K562 (cell line): ENCODE measurements around the gene DHODH. TPM values are rescaled to one million over a fixed set of nuclear protein-coding genes. Genes with fewer than 3 reads are reported as not detected.
"Not testable (repeated sequence)": the region's sequence is repeated elsewhere in the genome, so short reads cannot be mapped to it uniquely, and the experiment has no call there.

ENCODE experiments used
- ATAC-seq: fragments of 200-7000 bp; cut with Tn5 transposase; 3 replicates; pipeline ENCODE4 v1.9.1; 2020; ENCODE audit warnings: moderate library complexity
- BruUV-seq: library from RNA; stranded (reverse); fragments of 400-500 nt; replicated peaks from 2 replicates; lab custom pipeline; 2021; lab: Mats Ljungman, UMichigan
- CTCF ChIA-PET: fragments of 300-600 bp; formaldehyde crosslinking; extraction: SDS; loops from one replicate; lab custom pipeline; 2021; ENCODE audit warnings: low intra/inter-chr PET ratio; lab: Yijun Ruan, JAX
- POLR2A ChIA-PET: fragments of 300-600, 350-650 bp; sonication (Branson Sonifier 250); formaldehyde crosslinking; extraction: SDS; loops from one replicate; lab custom pipeline; 2021; ENCODE audit warnings: antibody characterized with exemption, inconsistent platforms; lab: Yijun Ruan, JAX
- DNase-seq, 4 experiments: peaks; one replicate each; pipeline versions ENCODE4 v3.0.0 to v3.0.0-alpha.2; 2011 to 2018; ENCODE audit warnings: low spot score in 3 of 4, mixed read lengths in 3 of 4; ENCODE audit errors: extremely low read depth in 1 of 4
- FAIRE-seq: peaks from 2 replicates; lab custom pipeline; 2011; peaks lifted over from hg19 to GRCh38; lab: Jason Lieb, UNC
- H2AFZ ChIP-seq: 2 replicates; pipeline ENCODE4 v1.6.0; 2011; ENCODE audit warnings: low read depth, low read length, control low read depth, inconsistent platforms
- H3K27ac ChIP-seq: fragments of 200-600 bp; 3 replicates; pipeline ENCODE4 v1.8.0; 2011; ENCODE audit warnings: low read depth, mild to moderate bottlenecking, control low read depth, inconsistent platforms, low read length, moderate library complexity, mixed read lengths; ENCODE audit errors: extremely low read depth
- H3K27me3 ChIP-seq, 2 experiments: fragments of 300-600 bp in 1 of 2; 2 replicates in 1 of 2; 3 replicates in 1 of 2; pipeline versions ENCODE4 v1.6.0 to v1.8.0; 2011; ENCODE audit warnings: inconsistent platforms in 2 of 2, low read length in 2 of 2, mild to moderate bottlenecking in 1 of 2, mixed read lengths in 1 of 2, moderate library complexity in 1 of 2; ENCODE audit not compliant: control insufficient read depth in 2 of 2, insufficient read depth in 2 of 2
- H3K36me3 ChIP-seq: fragments of 300-600 bp; 3 replicates; pipeline ENCODE4 v1.8.0; 2011; ENCODE audit warnings: mild to moderate bottlenecking, low read length, inconsistent platforms; ENCODE audit not compliant: control insufficient read depth, insufficient read depth
- H3K4me1 ChIP-seq, 2 experiments: fragments of 200-600 bp in 1 of 2; replicated peaks in 1 of 2; 2 replicates in 1 of 2; 3 replicates in 1 of 2; pipeline versions ENCODE4 v1.5.1 to v1.8.0; 2011; ENCODE audit warnings: inconsistent platforms in 2 of 2, low read length in 2 of 2, mild to moderate bottlenecking in 1 of 2, mixed read lengths in 1 of 2, moderate library complexity in 1 of 2; ENCODE audit not compliant: control insufficient read depth in 2 of 2, insufficient read depth in 2 of 2
- H3K4me2 ChIP-seq: 2 replicates; pipeline ENCODE4 v1.6.1; 2011; ENCODE audit warnings: low read length, control low read depth, inconsistent platforms, mixed read lengths; ENCODE audit not compliant: insufficient read depth
- H3K4me3 ChIP-seq: fragments of 200-600 bp; sonication (generic), shearing (Covaris generic); 2 replicates; pipeline ENCODE4 v1.5.1; 2016; ENCODE audit warnings: control low read depth, inconsistent platforms
- H3K79me2 ChIP-seq: fragments of 200-600 bp; 3 replicates; pipeline ENCODE4 v1.8.0; 2011; ENCODE audit warnings: low read length, inconsistent platforms; ENCODE audit not compliant: control insufficient read depth, insufficient read depth
- H3K9ac ChIP-seq, 2 experiments: 2 replicates each; pipeline versions ENCODE4 v1.6.0 to v1.6.1; 2011; ENCODE audit warnings: low read depth in 2 of 2, low read length in 2 of 2, control low read depth in 1 of 2, inconsistent platforms in 1 of 2, mild to moderate bottlenecking in 1 of 2, mixed read lengths in 1 of 2; ENCODE audit not compliant: insufficient read depth in 1 of 2
- H3K9me1 ChIP-seq: one replicate; pipeline ENCODE4 v1.6.0; 2011; ENCODE audit warnings: inconsistent platforms, mild to moderate bottlenecking, low read length, moderate library complexity; ENCODE audit not compliant: control insufficient read depth, insufficient read depth
- H3K9me3 ChIP-seq: replicated peaks from 2 replicates; pipeline ENCODE4 v1.5.1; 2011; ENCODE audit warnings: low read depth, low read length, inconsistent platforms; ENCODE audit not compliant: control insufficient read depth, insufficient read depth
- H4K20me1 ChIP-seq: replicated peaks from 2 replicates; pipeline ENCODE4 v1.6.1; 2011; ENCODE audit warnings: low read length, inconsistent platforms, mixed read lengths; ENCODE audit not compliant: control insufficient read depth, insufficient read depth
- CHD1 ChIP-seq: fragments of 200-600 bp; sonication (generic); IDR thresholded peaks from one replicate; pipeline ENCODE4 v1.6.1; 2012; ENCODE audit warnings: mild to moderate bottlenecking, moderate library complexity, low read length, inconsistent platforms
- HMG20B ChIP-seq: fragments of 250-450 bp; sonication (Bioruptor Pico); IDR thresholded peaks from 2 replicates; pipeline ENCODE4 v1.5.0; 2021; ENCODE audit warnings: mild to moderate bottlenecking
- LCOR ChIP-seq: sonication (generic); formaldehyde crosslinking; IDR thresholded peaks from 2 replicates; pipeline ENCODE4 v1.8.0; 2022; ENCODE audit warnings: mild to moderate bottlenecking, missing genetic modification reagents
- MYC ChIP-seq, 2 experiments: fragments of 250-450 bp in 1 of 2; sonication (Bioruptor Pico) in 1 of 2; IDR thresholded peaks; 2 replicates each; pipeline versions ENCODE4 v1.5.1 to v1.6.1; 2012 to 2021; ENCODE audit warnings: low read depth in 2 of 2, borderline replicate concordance in 1 of 2, improper control_type of control experiment in 1 of 2, low read length in 1 of 2, mild to moderate bottlenecking in 1 of 2, moderate library complexity in 1 of 2
- NCOA6 ChIP-seq: fragments of 450-650 bp; IDR thresholded peaks from 2 replicates; pipeline ENCODE4 v1.6.1; 2017; ENCODE audit warnings: mild to moderate bottlenecking
- SIX5 ChIP-seq, 2 experiments: IDR thresholded peaks; 2 replicates each; pipeline ENCODE4 v1.6.1; 2011; ENCODE audit warnings: low read length in 2 of 2, borderline replicate concordance in 1 of 2, low read depth in 1 of 2, mild to moderate bottlenecking in 1 of 2, moderate library complexity in 1 of 2; ENCODE audit not compliant: insufficient read depth in 1 of 2
- U2AF2 ChIP-seq: fragments of 200-400 bp; formaldehyde crosslinking; optimal IDR thresholded peaks from 2 replicates; pipeline ENCODE3; 2017; ENCODE audit warnings: low read depth, mild to moderate bottlenecking, low read length
- ZFP36 ChIP-seq: fragments of 150-350 bp; IDR thresholded peaks from 2 replicates; pipeline ENCODE4 v1.6.1; 2018; ENCODE audit warnings: low read length, low read depth; ENCODE audit not compliant: partially characterized antibody
- ZNF212 ChIP-seq: fragments of 450-650 bp; formaldehyde crosslinking; IDR thresholded peaks from 2 replicates; pipeline ENCODE4 v1.4.0; 2020; ENCODE audit warnings: mild to moderate bottlenecking
- WGBS: fragments of 100-300 bp; shearing (Covaris generic); methylation state at CpG from one replicate; pipeline ENCODE4 v1.1.6; 2016; ENCODE audit warnings: low coverage, mixed read lengths; ENCODE audit not compliant: insufficient coverage; ENCODE audit errors: missing lambda C conversion rate; 5-methylcytosine and 5-hydroxymethylcytosine counted together
- in situ Hi-C: fragments of 300-500 bp; cut with MboI; formaldehyde crosslinking; loops from 4 replicates; pipeline ENCODE4 v1.15.0; 2018; ENCODE audit warnings: inconsistent platforms, mixed read lengths
- intact Hi-C: fragments of 100-400 bp; cut with micrococcal nuclease; formaldehyde crosslinking; loops from 2 replicates; pipeline ENCODE4 v1.14.2; 2022
- polyA plus RNA-seq, 8 experiments: library from polyadenylated mRNA; depleted of rRNA in 4 of 8; stranded (reverse) in 5 of 8; unstranded in 3 of 8; fragments of >200 nt; fragmentation: Nextera tagmentation in 2 of 8; fragmentation: Illumina TruSeq in 1 of 8; extraction: Ambion mirVana in 2 of 8; extraction: Trizol in 1 of 8; gene quantifications; 2 replicates each; pipeline versions ENCODE4 v1.2.1 to v1.2.3, GENCODE V29; 2011 to 2014; ENCODE audit warnings: inconsistent platforms in 1 of 8, missing spikeins in 1 of 8
- total RNA-seq, 7 experiments: library from RNA; depleted of rRNA in 6 of 7; stranded (reverse); fragments of >200 nt in 6 of 7; fragmentation: Illumina TruSeq in 2 of 7; extraction: Trizol in 2 of 7; gene quantifications; 2 replicates each; pipeline versions ENCODE4 v1.2.1 to v1.2.3, GENCODE V29; 2011 to 2021; ENCODE audit warnings: low replicate concordance in 1 of 7
- TF ChIP-seq, protein P1 (sequence below): IDR thresholded peaks from 3 replicates; pipeline ENCODE4 v1.6.1; 2011; ENCODE audit warnings: borderline replicate concordance, mild to moderate bottlenecking, moderate library complexity; ENCODE audit not compliant: insufficient read length; ENCODE audit errors: extremely low read depth

Gene DHODH
- total and polyA plus RNA-seq, 9 of the 15 experiments (the other 6 are each of a cell fraction or from before 2014, with no cell fraction given): 4.3 to 19.9 (median 12.7) TPM

DNA sequence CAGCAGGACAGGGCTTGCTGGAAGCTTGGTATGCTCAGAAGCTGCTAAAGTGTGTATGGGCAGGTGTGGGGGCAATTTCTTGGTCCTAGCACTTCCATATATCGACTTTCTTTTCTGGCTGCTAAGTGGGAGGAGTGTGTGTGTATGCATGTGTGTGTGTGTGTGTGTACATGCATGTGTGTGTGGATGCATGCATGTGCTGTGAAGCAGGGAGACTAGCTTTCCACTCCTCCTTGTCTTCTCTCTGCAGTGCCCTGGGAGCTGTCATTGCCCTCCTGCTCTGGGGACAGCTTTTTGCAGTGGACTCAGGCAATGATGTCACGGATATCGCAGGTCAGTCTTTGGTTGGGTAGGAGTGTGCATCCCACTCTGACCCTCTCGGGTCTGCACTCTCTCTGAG lies 47.4 kb downstream of the DHODH start (continued):
- TF ChIP-seq, protein P1, sequence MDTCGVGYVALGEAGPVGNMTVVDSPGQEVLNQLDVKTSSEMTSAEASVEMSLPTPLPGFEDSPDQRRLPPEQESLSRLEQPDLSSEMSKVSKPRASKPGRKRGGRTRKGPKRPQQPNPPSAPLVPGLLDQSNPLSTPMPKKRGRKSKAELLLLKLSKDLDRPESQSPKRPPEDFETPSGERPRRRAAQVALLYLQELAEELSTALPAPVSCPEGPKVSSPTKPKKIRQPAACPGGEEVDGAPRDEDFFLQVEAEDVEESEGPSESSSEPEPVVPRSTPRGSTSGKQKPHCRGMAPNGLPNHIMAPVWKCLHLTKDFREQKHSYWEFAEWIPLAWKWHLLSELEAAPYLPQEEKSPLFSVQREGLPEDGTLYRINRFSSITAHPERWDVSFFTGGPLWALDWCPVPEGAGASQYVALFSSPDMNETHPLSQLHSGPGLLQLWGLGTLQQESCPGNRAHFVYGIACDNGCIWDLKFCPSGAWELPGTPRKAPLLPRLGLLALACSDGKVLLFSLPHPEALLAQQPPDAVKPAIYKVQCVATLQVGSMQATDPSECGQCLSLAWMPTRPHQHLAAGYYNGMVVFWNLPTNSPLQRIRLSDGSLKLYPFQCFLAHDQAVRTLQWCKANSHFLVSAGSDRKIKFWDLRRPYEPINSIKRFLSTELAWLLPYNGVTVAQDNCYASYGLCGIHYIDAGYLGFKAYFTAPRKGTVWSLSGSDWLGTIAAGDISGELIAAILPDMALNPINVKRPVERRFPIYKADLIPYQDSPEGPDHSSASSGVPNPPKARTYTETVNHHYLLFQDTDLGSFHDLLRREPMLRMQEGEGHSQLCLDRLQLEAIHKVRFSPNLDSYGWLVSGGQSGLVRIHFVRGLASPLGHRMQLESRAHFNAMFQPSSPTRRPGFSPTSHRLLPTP: no peak
- TF ChIP-seq U2AF2 (no peak), HMG20B (no peak), MYC (IDR thresholded peaks at IDR 0.05; ENCODE audit: low read depth, low read length) (no peak), MYC (CRISPR knock-in tag; IDR thresholded peaks at IDR 0.05; ENCODE audit: borderline replicate concordance, low read depth) (no peak), NCOA6 (no peak), CHD1 (no peak), ZNF212 (CRISPR knock-in tag) (no peak), LCOR (CRISPR knock-in tag) (no peak), SIX5 (IDR thresholded peaks at IDR 0.05; ENCODE audit: borderline replicate concordance in 1 of 2, insufficient read depth in 1 of 2, low read depth in 1 of 2, low read length in 2 of 2) (no peak), ZFP36 (no peak)

DNA sequence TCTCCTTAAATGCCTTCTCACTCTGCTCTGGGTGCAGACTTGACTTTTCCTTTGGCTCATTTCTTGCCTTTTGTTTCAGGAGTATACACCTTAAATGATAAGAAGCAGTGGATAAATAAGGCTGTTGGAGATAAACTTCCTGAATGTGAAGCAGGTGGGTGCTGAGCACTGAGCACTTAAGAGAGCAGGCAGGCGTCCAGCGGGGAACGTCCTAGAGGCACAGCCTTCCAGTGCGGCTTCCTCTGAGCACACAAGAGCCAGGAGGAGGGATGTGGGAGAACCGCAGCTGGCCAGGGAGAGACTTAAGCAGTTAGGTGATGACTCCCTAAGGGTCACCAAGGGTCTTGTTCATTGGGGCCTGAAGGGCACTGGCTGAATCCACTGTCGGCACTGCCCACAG lies 48.8 kb downstream of the DHODH start:
- H3K4me3 ChIP-seq, H3K4me2 ChIP-seq, intact Hi-C loops, H2AFZ ChIP-seq, FAIRE-seq, DNase-seq, H3K9ac ChIP-seq, H3K4me1 ChIP-seq, CTCF ChIA-PET, H3K9me1 ChIP-seq, H3K36me3 ChIP-seq, POLR2A ChIA-PET, H4K20me1 ChIP-seq, H3K27ac ChIP-seq, H3K9me3 ChIP-seq, in situ Hi-C loops, H3K79me2 ChIP-seq, ATAC-seq, BruUV-seq: not testable (repeated sequence)
- peaks cover 17 to 20% of the 10 kb centered on the region in 2 experiments; a peak in 4 of 5 replicates for H3K27me3 ChIP-seq
- WGBS: no CpG with 5 or more reads among the region's 6 CpGs

GRCh38 chr16:72059060-72059459 lies 50.5 kb downstream of the DHODH start:
- intact Hi-C loops, H3K36me3 ChIP-seq, H3K4me2 ChIP-seq, H3K4me3 ChIP-seq, CTCF ChIA-PET, H3K9me3 ChIP-seq, H2AFZ ChIP-seq, H3K79me2 ChIP-seq, H3K4me1 ChIP-seq, FAIRE-seq, H4K20me1 ChIP-seq, BruUV-seq, H3K9ac ChIP-seq, in situ Hi-C loops, POLR2A ChIA-PET, ATAC-seq, DNase-seq, H3K9me1 ChIP-seq, H3K27ac ChIP-seq: not testable (repeated sequence)
- H3K27me3 ChIP-seq: peaks cover 16 to 17% of the 10 kb centered on the region in 2 experiments; a peak in 4 of 5 replicates
- WGBS: 3% methylated on average over 5 of the region's 7 CpGs
